ENCODE results near the gene RAPGEF1. TPM values are rescaled to one million over a fixed set of nuclear protein-coding genes. Genes with fewer than 3 reads are reported as not detected.

The RAPGEF1 gene
- total RNA-seq, 1 experiment from 2014 or later = 55.6 TPM

GRCh38 chr9:131543141-131543540 lies 196.7 kb downstream of the RAPGEF1 start:
- no peak overlapping the region for H3K4ac ChIP-seq (ENCODE audit: low read depth, low read length)
- H3K9me3 ChIP-seq (ENCODE audit: control insufficient read depth, low read depth, low read length) = peaks cover 5% of the 10 kb centered on the region
- TF ChIP-seq CTCF (conservative IDR thresholded peaks at IDR 0.05) = no peak
- DNase-seq = no peak
- no peaks in the 10 kb centered on the region for H3K79me1 ChIP-seq (ENCODE audit: insufficient read depth, low read depth, low read length, poor library complexity, severe bottlenecking)
- Mint-ChIP-seq H3K4me3 (no peak overlapping the region), H3K27ac (no peak overlapping the region), H3K4me1 (no peaks in the 10 kb centered on the region), H3K9me3 (peaks cover 43 to 44% of the 10 kb centered on the region in 2 experiments), H3K27me3 (ENCODE audit: low read depth) (peaks cover 28% of the 10 kb centered on the region), H3K36me3 (ENCODE audit: insufficient read depth in 1 of 3, low read depth in 3 of 3) (peaks cover 8 to 30% (median 19%) of the 10 kb centered on the region in 3 experiments)
- H3K18ac ChIP-seq (ENCODE audit: insufficient read length, low read depth, low read length) = no peak overlapping the region
- H3K23me2 ChIP-seq (ENCODE audit: insufficient read length, low read depth, low read length, poor library complexity, severe bottlenecking) = peaks cover 7% of the 10 kb centered on the region
- no CpG with 5 or more reads among the region's 6 CpGs for WGBS (ENCODE audit: extremely low coverage, insufficient read length, low lambda C conversion rate)
- no peaks in the 10 kb centered on the region for H4K20me1 ChIP-seq (ENCODE audit: control insufficient read depth, insufficient read depth, insufficient read length)
- no peak overlapping the region for H2BK20ac ChIP-seq (ENCODE audit: low read depth, low read length, poor library complexity, severe bottlenecking)
- no peak overlapping the region for H2BK12ac ChIP-seq (ENCODE audit: insufficient read length, low read depth, low read length)
- no peak overlapping the region for H2BK5ac ChIP-seq (ENCODE audit: insufficient read length, low read length)
- H2BK120ac ChIP-seq (ENCODE audit: low read depth, low read length, poor library complexity, severe bottlenecking) = no peak overlapping the region
- no peaks in the 10 kb centered on the region; the same call in 1 of the 2 replicates for H3K27me3 ChIP-seq (ENCODE audit: insufficient read depth, low read length)
- no peaks in the 10 kb centered on the region for H3K79me2 ChIP-seq (ENCODE audit: insufficient read depth, low read length)
- H3T11ph ChIP-seq (ENCODE audit: low read length) = no peak overlapping the region
- H3K23ac ChIP-seq (ENCODE audit: insufficient read length, low read depth, low read length) = no peak overlapping the region
- no peak overlapping the region for H4K91ac ChIP-seq (ENCODE audit: insufficient read length, low read depth, low read length)
- no peak overlapping the region for H3K56ac ChIP-seq (ENCODE audit: insufficient read length, low read depth, low read length)
- H2AK5ac ChIP-seq (ENCODE audit: insufficient read length, low read length) = no peak overlapping the region
- no peak overlapping the region for H3K4me2 ChIP-seq (ENCODE audit: insufficient read depth, insufficient read length, low read length)
- no peak overlapping the region for H2BK15ac ChIP-seq (ENCODE audit: low read depth, low read length)
- H3K27ac ChIP-seq (ENCODE audit: insufficient read length, low read depth, low read length) = no peak overlapping the region
- no peak overlapping the region for H3K9ac ChIP-seq (ENCODE audit: extremely low read depth, insufficient read length, low read length)
- no peak overlapping the region for H2AFZ ChIP-seq (ENCODE audit: low read length)
- H4K5ac ChIP-seq (ENCODE audit: insufficient read length, low read depth, low read length) = no peak overlapping the region
- no peak overlapping the region for H3K14ac ChIP-seq (ENCODE audit: insufficient read depth, low read length)
- H3K4me1 ChIP-seq (ENCODE audit: insufficient read depth, low read length) = no peaks in the 10 kb centered on the region
- H4K8ac ChIP-seq (replicated peaks; ENCODE audit: insufficient read length, low read depth, low read length) = no peak overlapping the region

All from H9 (cell line).